DOHH2 (cell line): ENCODE data around the gene NFIA.
A peak's percentile ranks its signal among the peaks of the same experiment; 100 is the strongest.

Experiments
- H3F3A ChIP-seq: fragments of 200-600 bp; sonication (generic), shearing (Covaris generic); 2 replicates; pipeline ENCODE4 v1.6.0; 2016; ENCODE audit warnings: antibody characterized with exemption, mild to moderate bottlenecking; ENCODE audit not compliant: control insufficient read depth, insufficient read depth
- H3K27ac ChIP-seq: fragments of 200-600 bp; sonication (generic); 2 replicates; pipeline ENCODE4 v1.5.1; 2014; ENCODE audit warnings: low read depth, mild to moderate bottlenecking, low read length, moderate library complexity
- H3K27me3 ChIP-seq: fragments of 200-600 bp; sonication (generic); 2 replicates; pipeline ENCODE4 v1.6.1; 2014; ENCODE audit warnings: mild to moderate bottlenecking, low read length, mixed read lengths; ENCODE audit not compliant: control insufficient read depth
- H3K36me3 ChIP-seq: fragments of 200-600 bp; sonication (generic); 2 replicates; pipeline ENCODE4 v1.6.1; 2014; ENCODE audit warnings: mild to moderate bottlenecking, low read length, moderate library complexity, mixed read lengths; ENCODE audit not compliant: control insufficient read depth
- H3K4me1 ChIP-seq: fragments of 200-600 bp; sonication (generic); 2 replicates; pipeline ENCODE4 v1.6.1; 2014; ENCODE audit warnings: mild to moderate bottlenecking, low read length, mixed read lengths; ENCODE audit not compliant: control insufficient read depth
- H3K4me2 ChIP-seq: fragments of 200-600 bp; sonication (generic); 2 replicates; pipeline ENCODE4 v1.6.0; 2014; ENCODE audit warnings: mild to moderate bottlenecking, low read length, moderate library complexity
- H3K4me3 ChIP-seq: fragments of 200-600 bp; sonication (generic); 2 replicates; pipeline ENCODE4 v1.5.1; 2014; ENCODE audit warnings: mild to moderate bottlenecking, low read length, mixed read lengths
- H3K79me2 ChIP-seq: fragments of 200-600 bp; sonication (generic); 2 replicates; pipeline ENCODE4 v1.6.1; 2014; ENCODE audit warnings: mild to moderate bottlenecking, low read length, mixed read lengths; ENCODE audit not compliant: control insufficient read depth
- H3K9me2 ChIP-seq: fragments of 200-600 bp; sonication (generic); replicated peaks from 2 replicates; pipeline ENCODE4 v1.6.1; 2014; ENCODE audit warnings: mild to moderate bottlenecking, low read length, mixed read lengths; ENCODE audit not compliant: control insufficient read depth
- H3K9me3 ChIP-seq: fragments of 200-600 bp; sonication (generic); 2 replicates; pipeline ENCODE4 v1.6.1; 2014; ENCODE audit warnings: antibody characterized with exemption, low read length, mixed read lengths; ENCODE audit not compliant: control insufficient read depth, insufficient read depth
- H4K20me1 ChIP-seq: fragments of 200-600 bp; sonication (generic); 2 replicates; pipeline ENCODE4 v1.6.0; 2014; ENCODE audit warnings: low read depth, mild to moderate bottlenecking, antibody characterized with exemption, low read length, moderate library complexity; ENCODE audit not compliant: control insufficient read depth, insufficient read depth
- CTCF ChIP-seq: fragments of 200-600 bp; sonication (generic); IDR thresholded peaks from one replicate; pipeline ENCODE4 v1.5.1; 2014; ENCODE audit warnings: antibody characterized with exemption, mild to moderate bottlenecking, low read depth, low read length; ENCODE audit not compliant: poor library complexity, severe bottlenecking
- EZH2phosphoT487 ChIP-seq: fragments of 200-600 bp; sonication (generic); IDR thresholded peaks from 2 replicates; pipeline ENCODE4 v1.6.1; 2017; ENCODE audit warnings: borderline replicate concordance, mild to moderate bottlenecking, antibody characterized with exemption, low read length, moderate library complexity, mixed read lengths

Gene NFIA

GRCh38 chr1:61094677-61095469 lies 12.5 kb downstream of the NFIA start:
- Histone ChIP-seq H3K27me3 (no peaks in the 10 kb centered on the region), H3K4me3 (no peak overlapping the region), H3K36me3 (peaks cover 18% of the 10 kb centered on the region), H3F3A (no peaks in the 10 kb centered on the region), H3K9me2 (no peaks in the 10 kb centered on the region), H4K20me1 (peaks cover 4% of the 10 kb centered on the region; the same call in 1 of the 2 replicates), H3K4me2 (0 out of 2 replicates have a peak overlapping the region, but pooled peaks have one; percentile 5), H3K79me2 (peaks cover 86% of the 10 kb centered on the region), H3K27ac (no peak overlapping the region), H3K4me1 (peaks cover 27% of the 10 kb centered on the region), H3K9me3 (no peaks in the 10 kb centered on the region)
- no peak for TF ChIP-seq EZH2phosphoT487
- TF ChIP-seq CTCF = no peak

DNA sequence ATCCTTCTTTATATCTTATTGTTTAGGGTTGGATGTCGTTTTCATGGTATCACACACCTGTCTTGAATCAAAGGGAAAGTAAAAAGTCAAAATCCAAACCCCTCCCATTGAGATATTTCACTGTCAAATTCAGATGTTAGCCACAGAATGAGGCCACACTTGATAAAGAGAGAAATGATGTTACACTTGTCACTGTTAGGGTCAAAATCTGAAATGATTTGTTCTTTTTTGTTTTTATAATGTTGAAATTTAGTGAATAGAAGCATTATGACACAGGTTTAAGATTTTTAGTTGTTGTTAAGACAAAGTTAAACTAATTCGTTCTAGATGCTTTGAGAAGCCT lies 13.1 kb downstream of the NFIA start:
- H4K20me1 ChIP-seq = peaks cover 4% of the 10 kb centered on the region; the same call in 1 of the 2 replicates
- no peaks in the 10 kb centered on the region for H3K9me3 ChIP-seq
- H3K9me2 ChIP-seq = no peaks in the 10 kb centered on the region
- no peaks in the 10 kb centered on the region for H3F3A ChIP-seq
- TF ChIP-seq CTCF (no peak), EZH2phosphoT487 (no peak)
- H3K4me2 ChIP-seq = 0 out of 2 replicates have a peak overlapping the region, but pooled peaks have one; percentile 5
- H3K79me2 ChIP-seq = peaks cover 89% of the 10 kb centered on the region
- H3K4me3 ChIP-seq = no peak overlapping the region
- no peaks in the 10 kb centered on the region for H3K27me3 ChIP-seq
- H3K27ac ChIP-seq = no peak overlapping the region
- H3K4me1 ChIP-seq = peaks cover 27% of the 10 kb centered on the region
- H3K36me3 ChIP-seq = peaks cover 15% of the 10 kb centered on the region

DNA sequence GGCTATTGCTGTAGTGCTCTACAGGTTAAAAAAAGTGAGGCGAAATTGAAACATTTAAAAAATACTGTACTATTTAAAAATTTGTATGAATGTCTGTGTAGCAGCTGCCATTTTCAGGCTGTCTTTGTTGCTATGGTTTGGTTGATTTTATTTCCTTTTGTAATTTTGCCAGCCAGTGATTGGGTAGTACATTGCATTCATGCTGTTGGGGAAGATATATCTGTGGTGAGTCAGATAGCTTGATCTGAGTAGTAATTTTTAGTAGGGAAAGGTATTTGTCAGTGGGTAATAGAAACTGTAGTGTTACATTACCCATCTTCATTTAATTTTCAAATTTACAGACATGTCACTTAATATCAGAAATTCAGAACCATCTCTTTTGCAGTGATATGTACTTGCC lies 15.0 kb downstream of the NFIA start:
- H3K4me3 ChIP-seq = no peak overlapping the region
- TF ChIP-seq EZH2phosphoT487 = no peak
- no peak for TF ChIP-seq CTCF
- H3K4me2 ChIP-seq = no peak overlapping the region
- H3K27me3 ChIP-seq = no peaks in the 10 kb centered on the region
- H3K79me2 ChIP-seq = peaks cover 81% of the 10 kb centered on the region
- H4K20me1 ChIP-seq = no peaks in the 10 kb centered on the region
- peaks cover 3% of the 10 kb centered on the region; the same call in 1 of the 2 replicates for H3K36me3 ChIP-seq
- H3K9me2 ChIP-seq = no peaks in the 10 kb centered on the region
- H3K9me3 ChIP-seq = no peaks in the 10 kb centered on the region
- H3F3A ChIP-seq = no peaks in the 10 kb centered on the region
- H3K4me1 ChIP-seq = peaks cover 18% of the 10 kb centered on the region
- no peak overlapping the region for H3K27ac ChIP-seq
